HCT116 (cell line): Measurements from ENCODE around the gene MAS1.

Experiments used
- CTCF ChIP-seq, 3 experiments: fragments of 200-600 bp in 1 of 3; sonication (generic) in 1 of 3; IDR thresholded peaks in 2 of 3; conservative IDR thresholded peaks in 1 of 3; 2 replicates each; pipeline ENCODE4 v1.5.1; 2012 to 2017; ENCODE audit warnings: low read depth in 2 of 3, low read length in 2 of 3, antibody characterized with exemption in 1 of 3, borderline replicate concordance in 1 of 3, control low read depth in 1 of 3, mild to moderate bottlenecking in 1 of 3, mixed read lengths in 1 of 3, mixed run types in 1 of 3, moderate library complexity in 1 of 3; ENCODE audit not compliant: insufficient read depth in 1 of 3
- POLR2A ChIP-seq: IDR thresholded peaks from 2 replicates; pipeline ENCODE4 v1.7.0; 2011; ENCODE audit warnings: borderline replicate concordance; ENCODE audit not compliant: insufficient read depth, insufficient read length; ENCODE audit errors: extremely low read depth
- POLR2AphosphoS5 ChIP-seq: IDR thresholded peaks from 2 replicates; pipeline ENCODE4 v1.6.1; 2011; ENCODE audit warnings: mild to moderate bottlenecking, low read depth, low read length, moderate library complexity

GRCh38 chr6:159853754-159854153 lies 37.0 kb upstream of the MAS1 start:
- no peak for TF ChIP-seq CTCF (IDR thresholded peaks at IDR 0.05 in 2 of 3, conservative IDR thresholded peaks at IDR 0.05 in 1 of 3; ENCODE audit: borderline replicate concordance in 1 of 3, insufficient read depth in 1 of 3, low read depth in 2 of 3, low read length in 2 of 3)
- no peak for TF ChIP-seq POLR2A
- TF ChIP-seq POLR2AphosphoS5: no peak
